Mesendoderm (in vitro differentiated cells): ENCODE measurements around the gene LCT.

Experiments
- DNase-seq: peaks from one replicate; pipeline ENCODE4 v3.0.0; 2013
- H2AK5ac ChIP-seq: 2 replicates; pipeline ENCODE4 v1.6.1; 2013; ENCODE audit warnings: low read length, inconsistent platforms
- H2BK120ac ChIP-seq: 2 replicates; pipeline ENCODE4 v1.6.1; 2013; ENCODE audit warnings: low read depth, mild to moderate bottlenecking, low read length, moderate library complexity, mixed read lengths
- H2BK15ac ChIP-seq: replicated peaks from 2 replicates; pipeline ENCODE4 v1.6.1; 2013; ENCODE audit warnings: low read depth, mild to moderate bottlenecking, moderate library complexity
- H2BK5ac ChIP-seq: 2 replicates; pipeline ENCODE4 v1.6.1; 2013; ENCODE audit warnings: low read length, inconsistent platforms
- H3K18ac ChIP-seq: 2 replicates; pipeline ENCODE4 v1.6.1; 2013; ENCODE audit warnings: mild to moderate bottlenecking, low read length, mixed read lengths
- H3K23ac ChIP-seq: one replicate; pipeline ENCODE4 v1.6.1; 2013; ENCODE audit warnings: low read length
- H3K27ac ChIP-seq: 2 replicates; pipeline ENCODE4 v1.5.1; 2013; ENCODE audit warnings: low read depth, mild to moderate bottlenecking, inconsistent platforms, low read length, moderate library complexity
- H3K27me3 ChIP-seq: 2 replicates; pipeline ENCODE4 v1.6.1; 2013; ENCODE audit warnings: low read length, control low read depth, mild to moderate bottlenecking, inconsistent platforms; ENCODE audit not compliant: insufficient read depth, poor library complexity
- H3K36me3 ChIP-seq: 2 replicates; pipeline ENCODE4 v1.6.1; 2013; ENCODE audit warnings: low read length, inconsistent platforms; ENCODE audit not compliant: control insufficient read depth, insufficient read depth
- H3K4ac ChIP-seq: one replicate; pipeline ENCODE4 v1.6.1; 2013; ENCODE audit warnings: low read depth, mild to moderate bottlenecking, low read length, moderate library complexity
- H3K4me1 ChIP-seq: 2 replicates; pipeline ENCODE4 v1.6.1; 2013; ENCODE audit warnings: low read depth, low read length, inconsistent platforms; ENCODE audit not compliant: control insufficient read depth
- H3K4me2 ChIP-seq: 2 replicates; pipeline ENCODE4 v1.6.1; 2013; ENCODE audit warnings: low read length
- H3K4me3 ChIP-seq: 2 replicates; pipeline ENCODE4 v1.5.1; 2013; ENCODE audit warnings: mild to moderate bottlenecking, low read length
- H3K56ac ChIP-seq: one replicate; pipeline ENCODE4 v1.6.1; 2013; ENCODE audit warnings: low read length
- H3K79me1 ChIP-seq: 2 replicates; pipeline ENCODE4 v1.6.1; 2013; ENCODE audit warnings: low read length, inconsistent platforms
- H3K79me2 ChIP-seq: 2 replicates; pipeline ENCODE4 v1.6.1; 2013; ENCODE audit warnings: mild to moderate bottlenecking, low read length; ENCODE audit not compliant: control insufficient read depth, insufficient read depth
- H3K9ac ChIP-seq: 2 replicates; pipeline ENCODE4 v1.6.1; 2013; ENCODE audit warnings: low read length, inconsistent platforms
- H4K5ac ChIP-seq: one replicate; pipeline ENCODE4 v1.6.1; 2013; ENCODE audit warnings: low read length
- H4K8ac ChIP-seq: one replicate; pipeline ENCODE4 v1.6.1; 2013; ENCODE audit warnings: low read depth, mild to moderate bottlenecking, control low read depth, low read length, moderate library complexity
- WGBS: extraction: QIAGEN DNeasy Blood & Tissue Kit; methylation state at CpG from one replicate; pipeline ENCODE4 v1.1.7; 2013; ENCODE audit warnings: low lambda C conversion rate, missing lambda C conversion rate; ENCODE audit not compliant: insufficient coverage; ENCODE audit errors: extremely low coverage; 5-methylcytosine and 5-hydroxymethylcytosine counted together

Gene LCT

DNA sequence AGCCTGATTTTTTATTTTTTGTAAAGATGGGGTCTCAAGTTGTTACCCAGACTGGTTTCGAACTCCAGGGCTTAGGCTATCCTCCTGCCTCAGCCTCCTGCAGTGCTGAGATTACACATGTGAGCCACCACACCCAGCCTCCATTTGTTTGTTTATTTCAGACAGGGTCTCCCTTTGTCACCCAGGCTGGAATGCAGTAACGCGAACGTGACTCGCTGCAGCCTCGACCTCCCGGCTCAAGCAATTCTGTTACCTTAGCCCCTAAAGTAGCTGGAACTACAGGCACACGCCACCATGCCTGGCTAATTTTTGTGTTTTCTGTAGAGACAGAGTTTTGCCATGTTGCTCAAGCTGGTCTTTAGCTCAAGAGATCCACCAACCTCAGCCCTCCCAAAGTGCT is 68.1 kb downstream of the LCT start:
- H2BK120ac ChIP-seq = no peak overlapping the region
- no peaks in the 10 kb centered on the region for H3K79me1 ChIP-seq
- no peaks in the 10 kb centered on the region for H3K4me1 ChIP-seq
- H3K79me2 ChIP-seq = no peaks in the 10 kb centered on the region
- no peak overlapping the region for H4K8ac ChIP-seq
- no CpG with 5 or more reads among the region's 8 CpGs for WGBS
- no peak overlapping the region for H2BK5ac ChIP-seq
- H3K9ac ChIP-seq = no peak overlapping the region
- no peak overlapping the region for H3K4me3 ChIP-seq
- H3K27ac ChIP-seq = no peak overlapping the region
- no peak overlapping the region for H3K56ac ChIP-seq
- H4K5ac ChIP-seq = no peak overlapping the region
- no peak overlapping the region for H2BK15ac ChIP-seq
- H2AK5ac ChIP-seq = no peak overlapping the region
- no peak overlapping the region for H3K18ac ChIP-seq
- no peak overlapping the region for H3K4ac ChIP-seq
- no peak overlapping the region for H3K4me2 ChIP-seq
- peak; percentile 50 for DNase-seq
- peaks cover 7% of the 10 kb centered on the region for H3K36me3 ChIP-seq
- H3K23ac ChIP-seq = no peak overlapping the region
- H3K27me3 ChIP-seq = no peaks in the 10 kb centered on the region

DNA sequence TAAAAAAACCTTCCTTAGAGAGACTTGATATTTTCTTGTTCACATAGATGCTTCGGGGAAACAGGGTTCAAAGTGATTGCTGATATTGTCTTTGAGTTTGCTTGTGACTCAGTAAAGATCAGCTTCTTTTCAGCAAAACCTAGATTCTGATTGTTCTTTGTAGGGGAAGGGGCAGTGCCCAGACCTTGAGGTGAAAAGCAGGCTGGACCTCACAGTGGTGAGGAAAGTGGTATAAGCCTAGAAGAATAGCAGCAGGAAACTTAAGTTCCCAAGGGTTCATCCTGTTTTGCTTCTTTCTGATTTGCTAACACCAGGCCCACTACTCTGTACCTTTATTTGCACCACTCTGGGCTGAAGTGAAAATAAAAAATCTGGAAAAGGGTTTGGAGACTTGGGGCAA is 74.5 kb downstream of the LCT start:
- Histone ChIP-seq H2AK5ac (no peak overlapping the region), H3K18ac (no peak overlapping the region), H3K56ac (no peak overlapping the region), H3K4ac (no peak overlapping the region), H2BK5ac (no peak overlapping the region), H4K5ac (no peak overlapping the region), H4K8ac (no peak overlapping the region), H3K9ac (no peak overlapping the region), H2BK120ac (no peak overlapping the region), H3K4me2 (no peak overlapping the region), H2BK15ac (no peak overlapping the region), H3K23ac (no peak overlapping the region), H3K4me3 (no peak overlapping the region), H3K4me1 (no peaks in the 10 kb centered on the region), H3K79me2 (no peaks in the 10 kb centered on the region), H3K36me3 (peaks cover 4% of the 10 kb centered on the region), H3K27me3 (no peaks in the 10 kb centered on the region), H3K27ac (no peak overlapping the region), H3K79me1 (peaks cover 2% of the 10 kb centered on the region)
- no peak for DNase-seq
- no CpG with 5 or more reads among the region's 1 CpG for WGBS

DNA sequence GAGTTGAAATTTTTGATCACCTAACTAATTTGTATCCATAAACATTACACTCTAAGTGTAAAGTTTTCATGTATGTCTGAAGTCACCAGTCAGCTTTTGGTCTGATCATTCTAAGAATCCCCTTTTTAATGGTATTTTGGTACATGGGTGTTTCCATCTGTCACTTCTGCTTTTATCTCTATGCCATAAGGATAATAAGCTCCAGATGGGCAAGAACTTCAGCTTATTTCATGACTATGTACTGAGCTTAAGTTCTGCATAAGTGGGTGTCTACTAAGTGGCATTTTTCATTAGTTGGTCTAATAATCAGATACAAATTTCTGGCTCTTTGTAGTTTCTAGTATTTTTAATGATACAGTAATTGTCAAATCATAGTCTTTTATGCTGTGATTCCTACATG is 75.0 kb downstream of the LCT start:
- H3K79me1 ChIP-seq = peaks cover 2% of the 10 kb centered on the region
- no peaks in the 10 kb centered on the region for H3K4me1 ChIP-seq
- H2BK5ac ChIP-seq = no peak overlapping the region
- no peak overlapping the region for H2AK5ac ChIP-seq
- peaks cover 3% of the 10 kb centered on the region for H3K36me3 ChIP-seq
- H3K4ac ChIP-seq = no peak overlapping the region
- no peak overlapping the region for H4K8ac ChIP-seq
- no peak overlapping the region for H3K9ac ChIP-seq
- no peak overlapping the region for H2BK120ac ChIP-seq
- no peak overlapping the region for H3K4me3 ChIP-seq
- DNase-seq = no peak
- H3K18ac ChIP-seq = no peak overlapping the region
- H3K56ac ChIP-seq = no peak overlapping the region
- H3K79me2 ChIP-seq = no peaks in the 10 kb centered on the region
- no peak overlapping the region for H4K5ac ChIP-seq
- H3K27ac ChIP-seq = no peak overlapping the region
- no peak overlapping the region for H2BK15ac ChIP-seq
- H3K27me3 ChIP-seq = no peaks in the 10 kb centered on the region
- H3K4me2 ChIP-seq = no peak overlapping the region
- H3K23ac ChIP-seq = no peak overlapping the region

DNA sequence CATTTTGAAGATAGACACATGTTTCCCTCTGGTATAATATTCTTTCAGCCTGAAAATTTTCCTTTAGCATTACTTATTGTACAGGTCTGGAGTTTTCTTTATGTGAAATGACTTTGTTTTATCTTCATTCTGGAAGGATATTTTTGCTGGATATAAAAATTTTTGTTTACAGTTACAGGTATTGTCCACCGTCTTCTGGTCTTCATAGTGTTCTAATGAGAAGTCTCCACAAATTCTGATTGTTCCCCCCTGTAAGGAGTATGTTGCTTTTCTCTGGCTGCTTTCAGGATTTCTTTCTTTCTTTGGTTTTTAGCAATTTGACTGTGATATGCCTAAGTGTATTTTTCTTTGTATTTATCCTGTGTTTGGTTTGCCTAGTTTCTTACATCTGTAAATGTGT is 80.3 kb downstream of the LCT start:
- H3K4me3 ChIP-seq = no peak overlapping the region
- H4K8ac ChIP-seq = no peak overlapping the region
- no peak overlapping the region for H3K27ac ChIP-seq
- H3K23ac ChIP-seq = no peak overlapping the region
- WGBS = no CpG with 5 or more reads among the region's 1 CpG
- no peak overlapping the region for H3K18ac ChIP-seq
- H3K36me3 ChIP-seq = peaks cover 3% of the 10 kb centered on the region
- no peak overlapping the region for H2BK120ac ChIP-seq
- no peak overlapping the region for H4K5ac ChIP-seq
- no peak overlapping the region for H2BK15ac ChIP-seq
- H3K9ac ChIP-seq = no peak overlapping the region
- H3K56ac ChIP-seq = no peak overlapping the region
- no peaks in the 10 kb centered on the region for H3K27me3 ChIP-seq
- no peaks in the 10 kb centered on the region for H3K79me2 ChIP-seq
- no peaks in the 10 kb centered on the region for H3K79me1 ChIP-seq
- no peak overlapping the region for H2BK5ac ChIP-seq
- H3K4me1 ChIP-seq = no peaks in the 10 kb centered on the region
- H2AK5ac ChIP-seq = no peak overlapping the region
- no peak overlapping the region for H3K4me2 ChIP-seq
- no peak for DNase-seq
- H3K4ac ChIP-seq = no peak overlapping the region

DNA sequence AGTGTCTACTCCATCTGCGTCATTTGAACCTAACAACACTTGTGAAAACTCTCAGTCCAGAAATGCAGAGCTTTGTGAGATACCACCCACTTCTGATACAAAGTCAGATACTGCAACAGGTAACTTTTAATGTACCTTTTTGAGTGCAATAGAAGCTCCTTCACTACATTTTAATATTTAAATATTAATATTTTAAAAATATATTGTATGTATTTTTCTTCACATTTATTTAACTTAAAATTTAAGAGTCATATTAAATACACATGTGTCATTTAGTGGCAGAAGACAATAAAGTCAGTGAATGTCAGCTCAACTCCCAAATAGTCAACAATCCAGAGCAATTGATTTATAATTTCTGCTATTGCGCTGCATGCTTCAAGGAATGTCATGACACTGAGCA is 81.4 kb downstream of the LCT start:
- Histone ChIP-seq H4K5ac (no peak overlapping the region), H3K56ac (no peak overlapping the region), H2BK120ac (no peak overlapping the region), H3K27ac (no peak overlapping the region), H3K9ac (no peak overlapping the region), H2BK5ac (no peak overlapping the region), H3K18ac (no peak overlapping the region), H3K4me2 (no peak overlapping the region), H3K79me1 (no peaks in the 10 kb centered on the region), H3K4me3 (no peak overlapping the region), H4K8ac (no peak overlapping the region), H3K27me3 (no peaks in the 10 kb centered on the region), H2AK5ac (no peak overlapping the region), H3K36me3 (peaks cover 3% of the 10 kb centered on the region), H3K4ac (no peak overlapping the region), H3K23ac (no peak overlapping the region), H3K4me1 (no peaks in the 10 kb centered on the region), H3K79me2 (no peaks in the 10 kb centered on the region), H2BK15ac (no peak overlapping the region)
- WGBS = no CpG with 5 or more reads among the region's 2 CpGs
- DNase-seq = no peak

DNA sequence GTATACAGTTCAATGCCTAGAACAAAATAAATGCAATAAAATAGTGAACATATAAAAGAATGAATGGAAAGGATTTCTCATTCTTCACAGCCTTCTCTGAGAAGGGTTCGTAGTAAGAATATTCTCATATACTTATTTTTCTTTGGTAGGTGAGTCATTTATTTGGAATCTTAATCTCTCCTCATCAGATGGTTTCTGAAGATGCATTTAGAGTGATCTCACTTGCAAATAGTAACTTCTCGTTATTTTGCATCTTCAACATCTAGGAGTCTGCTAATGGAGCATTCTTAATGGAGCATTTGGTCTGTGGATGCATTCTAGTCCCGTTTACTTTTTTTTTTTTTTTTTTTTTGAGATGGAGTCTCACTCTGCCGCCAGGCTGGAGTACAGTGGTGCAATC is 91.4 kb downstream of the LCT start:
- H3K27ac ChIP-seq = no peak overlapping the region
- no peak overlapping the region for H4K8ac ChIP-seq
- H2AK5ac ChIP-seq = no peak overlapping the region
- no peaks in the 10 kb centered on the region for H3K27me3 ChIP-seq
- H4K5ac ChIP-seq = no peak overlapping the region
- H3K4ac ChIP-seq = no peak overlapping the region
- H3K18ac ChIP-seq = no peak overlapping the region
- H2BK120ac ChIP-seq = no peak overlapping the region
- H3K79me2 ChIP-seq = peaks cover 34% of the 10 kb centered on the region
- H3K56ac ChIP-seq = no peak overlapping the region
- H3K9ac ChIP-seq = no peak overlapping the region
- H3K23ac ChIP-seq = no peak overlapping the region
- H2BK5ac ChIP-seq = no peak overlapping the region
- no peak overlapping the region for H2BK15ac ChIP-seq
- no CpG with 5 or more reads among the region's 4 CpGs for WGBS
- no peak overlapping the region for H3K4me2 ChIP-seq
- no peaks in the 10 kb centered on the region for H3K36me3 ChIP-seq
- H3K4me1 ChIP-seq = no peaks in the 10 kb centered on the region
- H3K4me3 ChIP-seq = no peak overlapping the region
- peak; percentile 22 for DNase-seq
- peaks cover 11% of the 10 kb centered on the region for H3K79me1 ChIP-seq
